ENCODE measurements around the gene SAYSD1.

- no peak for TF ChIP-seq CTCF (IDR thresholded peaks at IDR 0.05)
- no peak for TF ChIP-seq ZFX (IDR thresholded peaks at IDR 0.05; ENCODE audit: borderline replicate concordance)
Measured at GRCh38 chr6:39059496-39060310, 55.3 kb downstream of the SAYSD1 start.
